Dermis microvascular lymphatic vessel endothelial cell (primary cell): ENCODE measurements around the gene SMG9. TPM values are rescaled to one million over a fixed set of nuclear protein-coding genes. Genes with fewer than 3 reads are reported as not detected.

Experiments
- DNase-seq, 2 donors: peaks; one replicate each; pipeline versions ENCODE4 v3.0.0 to v3.0.0-alpha.2; 2010; ENCODE audit warnings: low read depth in 2 of 2
- total RNA-seq: library from RNA; depleted of rRNA; stranded (reverse); fragments of >200 nt; gene quantifications from 2 replicates; pipeline ENCODE4 v1.2.1, GENCODE V29; 2014

The SMG9 gene
- total RNA-seq, 1 donor from 2014 or later: 4.4 TPM

GRCh38 chr19:43723588-43723987 lies 31.2 kb downstream of the SMG9 start:
- DNase-seq: no peak

GRCh38 chr19:43721469-43722048 lies 33.2 kb downstream of the SMG9 start:
- DNase-seq: no peak

GRCh38 chr19:43720936-43721335 lies 33.8 kb downstream of the SMG9 start:
- no peak for DNase-seq

GRCh38 chr19:43719918-43720317 lies 34.8 kb downstream of the SMG9 start:
- DNase-seq: no peak

- no peak for DNase-seq
Observed at GRCh38 chr19:43719378-43719868, 35.3 kb downstream of the SMG9 start.

GRCh38 chr19:43718627-43719377 lies 36.0 kb downstream of the SMG9 start:
- DNase-seq: no peak

GRCh38 chr19:43715776-43716175 lies 39.0 kb downstream of the SMG9 start, which contains the start of gene IRGC:
IRGC (plus strand) TSS chr19:43716076; CDS start chr19:43718559, 2,483 bp downstream.
- DNase-seq: no peak

- no peak for DNase-seq
Observed at GRCh38 chr19:43713208-43713607, 41.6 kb downstream of the SMG9 start.

- DNase-seq: no peak
Observed at GRCh38 chr19:43711751-43712355, 42.9 kb downstream of the SMG9 start.

- DNase-seq: no peak
Observed at GRCh38 chr19:43708716-43709115, 46.0 kb downstream of the SMG9 start.

- no peak for DNase-seq
Observed at GRCh38 chr19:43707158-43707712, 47.5 kb downstream of the SMG9 start.

- no peak for DNase-seq
Observed at GRCh38 chr19:43705729-43706128, 49.0 kb downstream of the SMG9 start.

GRCh38 chr19:43704002-43704705 lies 50.6 kb downstream of the SMG9 start:
- DNase-seq: peak; percentile 27 to 30

GRCh38 chr19:43700395-43701000 lies 54.3 kb downstream of the SMG9 start:
- peak; percentile 48 to 53 for DNase-seq

GRCh38 chr19:43699506-43700394 lies 55.0 kb downstream of the SMG9 start:
- DNase-seq: peak in 1 of 2 donors; percentile 42

- no peak for DNase-seq
Observed at GRCh38 chr19:43697295-43697694, 57.5 kb downstream of the SMG9 start.

GRCh38 chr19:43695985-43696704 lies 58.6 kb downstream of the SMG9 start:
- DNase-seq: no peak

GRCh38 chr19:43694553-43694952 lies 60.2 kb downstream of the SMG9 start:
- no peak for DNase-seq

- no peak for DNase-seq
Observed at GRCh38 chr19:43692877-43693276, 61.9 kb downstream of the SMG9 start.
